GM19438 (cell line): ENCODE data around the gene ESPN.

Experiments used
- ATAC-seq: cut with Tn5 transposase; IDR thresholded peaks from one replicate; pipeline ENCODE4 v1.9.1; 2021; ENCODE audit warnings: low read depth; ENCODE audit not compliant: unreplicated experiment

ESPN gene

GRCh38 chr1:6461538-6462411 is 37.2 kb downstream of the ESPN start:
- ATAC-seq: no peak

DNA sequence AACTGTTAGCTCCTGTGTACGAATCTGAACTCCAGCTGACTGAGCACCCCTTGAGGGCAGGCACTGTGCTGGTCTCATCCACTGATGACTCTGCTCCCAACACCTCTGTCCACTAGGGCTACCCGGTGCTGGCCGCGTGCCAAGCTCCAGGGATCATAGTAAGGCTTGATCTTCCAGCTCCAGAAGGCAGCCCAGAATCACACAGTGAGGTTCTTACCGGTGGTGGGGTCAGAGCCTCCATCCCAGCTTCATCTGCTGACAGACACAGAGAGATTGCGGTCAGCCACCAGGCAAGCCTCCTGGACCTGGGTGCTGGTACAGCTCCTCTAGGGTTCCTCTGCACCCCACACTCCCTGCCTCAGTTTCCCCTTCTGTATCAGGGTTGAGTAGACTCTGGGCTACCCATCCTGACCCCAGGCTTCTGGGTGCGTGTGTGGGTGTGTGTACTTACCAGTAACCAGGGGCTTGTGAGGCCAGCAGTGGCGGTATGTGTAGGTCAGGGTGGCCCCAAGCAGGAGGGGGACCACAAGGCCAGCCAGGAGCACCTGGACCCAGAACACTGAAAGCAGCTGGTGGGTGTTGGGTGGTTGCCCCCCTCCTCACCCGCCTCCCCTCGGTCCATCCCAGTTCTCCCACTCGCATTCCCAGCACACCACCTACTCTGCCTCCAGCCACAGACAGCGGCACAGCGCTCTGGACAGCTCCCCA is 38.0 kb downstream of the ESPN start:
- ATAC-seq: no peak

DNA sequence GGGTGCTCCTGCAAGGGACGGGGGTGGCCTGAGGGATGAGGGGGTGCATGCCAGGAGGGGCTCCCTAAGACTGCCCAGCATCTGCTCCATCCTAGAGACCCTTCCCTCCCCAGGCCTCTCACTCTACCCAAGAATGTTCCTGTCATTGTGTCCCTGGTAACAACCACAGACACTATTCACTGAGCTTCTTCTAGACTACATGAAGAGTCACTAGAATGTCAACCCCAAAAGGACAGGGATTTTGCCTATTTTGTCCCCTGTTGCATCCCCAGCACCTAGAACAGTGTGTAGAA is 38.5 kb downstream of the ESPN start:
- no peak for ATAC-seq

DNA sequence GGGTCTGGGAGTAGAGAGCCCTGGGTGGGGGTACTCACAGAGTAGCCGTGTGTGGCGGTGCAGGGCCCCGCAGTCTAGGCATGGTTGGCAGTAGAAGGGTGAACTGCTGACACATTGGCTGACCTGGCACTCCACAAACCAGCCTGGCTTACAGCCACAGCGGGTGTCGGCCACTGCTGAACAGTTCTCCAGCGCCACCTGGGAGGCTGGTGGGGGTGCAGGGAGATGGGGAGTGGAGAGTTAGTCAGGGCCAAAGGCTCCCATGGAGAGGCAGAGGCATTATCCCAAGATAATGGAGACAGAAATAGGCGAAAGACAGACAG is 39.9 kb downstream of the ESPN start:
- ATAC-seq: no peak

DNA sequence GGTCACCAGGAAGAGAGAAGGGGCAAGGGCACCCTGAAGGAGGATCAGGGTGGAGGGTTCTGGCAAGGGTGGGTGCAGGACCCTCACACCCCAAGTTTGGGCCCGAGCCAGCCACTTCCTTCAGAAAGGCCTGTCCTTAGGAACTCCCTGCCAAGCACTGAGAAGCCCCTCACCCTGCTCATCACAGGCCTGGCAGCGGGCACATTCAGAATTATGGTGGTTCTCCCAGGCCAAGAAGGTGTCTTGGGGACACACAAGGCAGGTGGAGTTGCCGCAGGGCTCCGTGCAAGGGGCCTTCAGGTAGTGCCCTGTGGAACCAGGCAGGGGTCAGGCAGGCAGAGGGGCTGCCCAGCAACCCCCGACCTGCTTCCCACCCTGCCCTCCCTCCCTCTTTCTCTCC is 40.3 kb downstream of the ESPN start:
- ATAC-seq: no peak

- ATAC-seq: no peak
Observed at GRCh38 chr1:6465461-6466005, 41.0 kb downstream of the ESPN start.

DNA sequence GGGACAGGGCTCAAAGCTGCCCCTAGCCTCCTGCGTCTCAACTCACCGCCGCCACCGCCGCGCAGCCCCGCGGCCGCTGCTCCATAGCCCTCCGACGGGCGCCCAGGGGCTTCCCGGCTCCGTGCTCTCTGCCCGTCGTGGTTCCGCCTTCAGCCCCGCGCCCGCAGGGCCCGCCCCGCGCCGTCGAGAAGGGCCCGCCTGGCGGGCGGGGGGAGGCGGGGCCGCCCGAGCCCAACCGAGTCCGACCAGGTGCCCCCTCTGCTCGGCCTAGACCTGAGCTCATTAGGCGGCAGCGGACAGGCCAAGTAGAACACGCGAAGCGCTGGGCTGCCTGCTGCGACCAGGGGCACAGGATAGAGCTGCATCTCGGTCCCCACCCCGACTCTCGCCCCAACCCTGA is 41.4 kb downstream of the ESPN start, which contains the start of gene TNFRSF25:
TSS of gene TNFRSF25 (minus strand) at position 151 of the 400 bp plus-strand sequence. CDS start at position 85, 66 bp downstream.
- ATAC-seq: no peak

GRCh38 chr1:6466751-6467150 is 42.2 kb downstream of the ESPN start:
- no peak for ATAC-seq

DNA sequence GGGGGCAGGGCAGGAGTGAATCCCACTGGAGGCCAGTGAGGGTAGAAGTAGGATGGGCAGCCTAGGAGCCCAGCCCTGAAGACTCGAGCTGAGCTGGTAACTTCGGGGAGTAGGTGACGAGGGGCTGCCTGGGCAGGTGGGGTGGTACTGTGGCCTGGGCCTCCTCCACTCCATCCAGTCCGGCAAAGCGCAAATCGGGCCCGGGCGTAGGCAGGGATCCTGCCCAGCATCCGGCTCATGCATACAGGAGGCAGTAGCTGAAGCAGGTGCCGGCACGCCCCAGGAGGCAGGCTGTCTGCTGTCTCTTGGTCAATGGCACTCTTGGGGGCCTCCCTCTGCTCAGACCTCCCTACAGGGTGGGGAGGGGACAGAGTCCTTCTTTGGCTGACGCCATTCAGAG is 42.6 kb downstream of the ESPN start:
- no peak for ATAC-seq

DNA sequence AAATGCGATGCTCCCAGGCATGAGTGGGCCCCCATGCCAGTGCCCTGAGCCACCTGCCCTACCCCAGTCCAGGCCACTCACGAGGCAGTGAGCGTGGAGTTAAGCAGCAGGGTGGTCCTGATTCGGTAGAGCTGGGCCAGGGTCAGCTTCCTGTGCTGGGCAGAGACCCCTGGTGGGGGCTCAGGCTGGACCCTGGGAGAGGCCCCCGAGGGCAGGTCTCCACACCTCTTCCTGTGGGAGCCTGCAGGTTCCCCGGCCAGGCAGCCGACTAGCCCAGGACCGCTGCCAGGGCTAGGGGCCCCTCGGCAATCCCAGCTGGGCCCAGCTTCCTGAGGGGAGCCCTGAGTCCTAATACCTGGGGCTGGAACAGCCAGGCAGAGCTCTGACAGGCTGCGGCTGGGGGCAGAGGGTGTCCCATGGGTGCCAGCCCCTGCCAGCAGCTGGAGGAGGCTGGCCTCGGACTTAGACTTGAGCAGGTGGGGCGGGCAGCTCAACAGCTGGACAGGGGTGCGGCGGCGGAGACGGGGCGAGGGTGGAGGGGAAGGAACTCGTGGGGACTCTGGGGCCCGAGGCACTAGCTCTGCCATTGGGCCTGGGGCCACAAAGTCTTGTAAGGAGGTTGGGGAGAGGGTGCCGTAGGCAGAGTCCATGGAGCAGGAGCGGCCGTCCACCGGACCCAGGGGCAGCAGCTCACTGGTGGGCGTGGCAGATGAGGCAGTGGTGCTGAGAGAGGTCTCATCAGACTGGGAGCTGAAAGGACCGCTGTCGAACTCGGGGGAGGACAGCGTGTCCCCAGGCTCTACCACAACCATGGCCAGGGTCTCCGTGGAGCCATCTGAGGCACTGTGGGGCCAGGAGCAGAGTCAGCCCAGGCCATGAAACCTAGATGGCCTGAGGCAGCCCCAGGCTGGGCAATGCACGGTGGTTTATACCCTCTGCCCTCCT is 43.4 kb downstream of the ESPN start:
- no peak for ATAC-seq

- ATAC-seq: no peak
Observed at GRCh38 chr1:6468729-6469461, 44.3 kb downstream of the ESPN start.

GRCh38 chr1:6470132-6471085 is 45.8 kb downstream of the ESPN start:
- ATAC-seq: no peak

- no peak for ATAC-seq
Observed at GRCh38 chr1:6471086-6471969, 46.8 kb downstream of the ESPN start.

- ATAC-seq: no peak
Observed at GRCh38 chr1:6471970-6472368, 47.4 kb downstream of the ESPN start.

- no peak for ATAC-seq
Observed at GRCh38 chr1:6472391-6472790, 47.8 kb downstream of the ESPN start.

DNA sequence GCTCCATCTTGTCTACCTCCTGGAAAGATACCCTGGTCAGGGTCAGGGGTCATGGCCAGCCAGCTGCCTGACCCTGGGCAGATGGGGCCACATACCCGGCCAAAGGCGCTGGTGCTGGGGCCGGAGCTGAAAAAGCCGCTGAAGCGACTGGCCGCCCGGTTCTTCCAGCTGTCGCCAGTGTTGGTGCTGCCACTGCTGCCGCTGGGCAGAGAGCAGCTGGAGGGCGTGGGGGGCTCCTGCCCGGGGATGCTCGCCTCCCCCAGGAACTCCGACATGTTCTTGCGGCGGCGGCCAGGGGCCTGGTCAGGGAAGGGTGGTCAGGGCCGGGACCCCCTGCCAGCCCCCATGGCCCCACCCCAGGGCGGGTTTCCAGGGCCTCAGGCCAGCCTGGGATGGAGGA is 48.6 kb downstream of the ESPN start:
- no peak for ATAC-seq

DNA sequence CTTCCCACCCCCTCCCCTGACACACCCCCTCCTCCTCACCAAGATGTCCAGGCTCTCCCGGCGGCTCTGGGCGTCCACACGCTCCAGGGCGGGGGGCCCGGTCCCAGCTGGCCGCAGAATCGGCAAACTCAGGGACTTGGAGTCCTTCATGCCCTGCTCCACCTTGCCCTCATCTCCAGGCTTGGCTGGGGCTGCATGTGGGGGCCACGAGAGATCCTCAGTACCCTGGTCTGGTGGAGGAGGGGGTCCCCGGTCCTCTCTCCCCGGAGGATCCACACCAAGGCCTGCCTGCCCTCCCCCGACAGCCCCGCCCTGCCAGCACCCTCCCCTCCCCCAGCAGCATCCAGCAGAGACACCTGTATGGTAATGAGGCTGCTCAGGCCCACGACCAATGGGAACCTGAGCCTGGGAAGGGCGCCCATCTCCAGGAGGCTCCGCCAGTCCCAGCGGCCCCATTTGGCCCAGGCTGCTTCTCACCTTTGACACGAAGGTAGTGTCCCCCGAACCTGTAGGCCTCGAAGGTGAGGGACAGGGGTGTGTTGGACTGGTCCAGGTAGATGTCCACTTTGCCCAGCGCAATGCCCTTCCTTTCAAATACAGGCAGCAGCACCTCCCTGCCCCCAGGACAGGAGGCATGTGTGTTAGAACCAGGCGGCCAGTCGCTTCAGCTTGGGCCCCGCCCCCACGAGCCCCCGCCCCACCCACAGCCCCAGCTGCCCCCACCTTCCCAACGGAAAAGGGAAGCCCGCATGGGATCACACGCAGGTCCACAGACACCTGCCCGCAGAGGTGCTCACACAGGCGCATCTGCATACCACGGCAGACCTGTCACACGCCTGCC is 49.6 kb downstream of the ESPN start:
- no peak for ATAC-seq
